22Rv1 (cell line): ENCODE data around the gene IZUMO4.

ENCODE experiments used
- ZFX ChIP-seq: fragments of 450-650 bp; IDR thresholded peaks from 2 replicates; pipeline ENCODE4 v1.6.1; 2017; ENCODE audit warnings: antibody characterized with exemption, borderline replicate concordance
- TF ChIP-seq, protein P1 (sequence below): fragments of 450-650 bp; IDR thresholded peaks from 2 replicates; pipeline ENCODE4 v1.5.1; 2017; ENCODE audit warnings: mild to moderate bottlenecking

DNA sequence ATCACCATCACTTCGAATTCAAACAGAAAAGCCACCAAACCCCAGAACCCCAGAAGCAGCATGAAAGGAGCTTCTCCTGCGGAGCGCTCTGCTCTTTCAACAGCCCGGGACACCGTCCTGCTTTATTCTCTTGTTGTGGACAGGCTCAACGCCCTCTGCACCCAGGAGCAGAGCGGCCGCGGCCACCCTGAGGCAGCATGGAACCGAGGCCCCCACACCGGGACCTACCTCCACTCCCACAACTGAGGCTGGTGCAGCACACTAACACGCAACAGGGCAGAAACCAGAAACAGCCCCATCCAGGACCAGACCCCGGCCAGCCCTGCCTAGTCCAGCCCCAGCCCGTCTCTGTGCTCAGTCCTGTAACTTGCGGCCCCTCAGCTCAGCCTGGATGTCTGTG is 47.5 kb downstream of the IZUMO4 start:
- TF ChIP-seq, protein P1, sequence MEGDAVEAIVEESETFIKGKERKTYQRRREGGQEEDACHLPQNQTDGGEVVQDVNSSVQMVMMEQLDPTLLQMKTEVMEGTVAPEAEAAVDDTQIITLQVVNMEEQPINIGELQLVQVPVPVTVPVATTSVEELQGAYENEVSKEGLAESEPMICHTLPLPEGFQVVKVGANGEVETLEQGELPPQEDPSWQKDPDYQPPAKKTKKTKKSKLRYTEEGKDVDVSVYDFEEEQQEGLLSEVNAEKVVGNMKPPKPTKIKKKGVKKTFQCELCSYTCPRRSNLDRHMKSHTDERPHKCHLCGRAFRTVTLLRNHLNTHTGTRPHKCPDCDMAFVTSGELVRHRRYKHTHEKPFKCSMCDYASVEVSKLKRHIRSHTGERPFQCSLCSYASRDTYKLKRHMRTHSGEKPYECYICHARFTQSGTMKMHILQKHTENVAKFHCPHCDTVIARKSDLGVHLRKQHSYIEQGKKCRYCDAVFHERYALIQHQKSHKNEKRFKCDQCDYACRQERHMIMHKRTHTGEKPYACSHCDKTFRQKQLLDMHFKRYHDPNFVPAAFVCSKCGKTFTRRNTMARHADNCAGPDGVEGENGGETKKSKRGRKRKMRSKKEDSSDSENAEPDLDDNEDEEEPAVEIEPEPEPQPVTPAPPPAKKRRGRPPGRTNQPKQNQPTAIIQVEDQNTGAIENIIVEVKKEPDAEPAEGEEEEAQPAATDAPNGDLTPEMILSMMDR = no peak
- TF ChIP-seq ZFX = no peak
